ENCODE results near the gene RUSC1. TPM values are rescaled to one million over a fixed set of nuclear protein-coding genes. Genes with fewer than 3 reads are reported as not detected.

RUSC1 gene
- polyA plus RNA-seq, 3 donors, result 27.7 to 34.0 (median 29.9) TPM

Other genes starting within 250 kb of the RUSC1 start
- gene EFNA3, start 242.1 kb upstream of the RUSC1 start, polyA plus RNA-seq (ENCODE audit: insufficient read length in 3 of 3), result 1 to 10 TPM; 4.8 to 6.5 (median 6.1) TPM
- 10 to 100 TPM; 68.2 to 78.3 (median 74.4) TPM for gene EFNA1, start 193.0 kb upstream of the RUSC1 start, polyA plus RNA-seq (ENCODE audit: insufficient read length in 3 of 3)
- 10 to 100 TPM; 52.9 to 57.0 (median 55.8) TPM for gene SLC50A1, start 185.0 kb upstream of the RUSC1 start, polyA plus RNA-seq (ENCODE audit: insufficient read length in 3 of 3)
- 10 to 100 TPM; 26.4 to 36.9 (median 33.0) TPM for gene DPM3, start 180.4 kb upstream of the RUSC1 start, polyA plus RNA-seq (ENCODE audit: insufficient read length in 3 of 3)
- 100 to 1,000 TPM; 140 to 153 (median 152) TPM for gene KRTCAP2, start 147.6 kb upstream of the RUSC1 start, polyA plus RNA-seq (ENCODE audit: insufficient read length in 3 of 3)
- gene TRIM46, start 147.0 kb upstream of the RUSC1 start, polyA plus RNA-seq (ENCODE audit: insufficient read length in 3 of 3), result 1 to 10 TPM; 2.4 to 2.9 (median 2.9) TPM
- 10 to 100 TPM; 29.3 to 34.9 (median 31.9) TPM for gene THBS3, start 113.0 kb upstream of the RUSC1 start, polyA plus RNA-seq (ENCODE audit: insufficient read length in 3 of 3)
- gene MTX1, start 112.2 kb upstream of the RUSC1 start, polyA plus RNA-seq (ENCODE audit: insufficient read length in 3 of 3), result 10 to 100 TPM; 40.0 to 44.2 (median 42.2) TPM
- gene ENTREP3, start 65.4 kb upstream of the RUSC1 start, polyA plus RNA-seq (ENCODE audit: insufficient read length in 3 of 3), result 10 to 100 TPM; 18.0 to 21.5 (median 19.3) TPM
- 10 to 100 TPM; 52.3 to 59.5 (median 54.7) TPM for gene SCAMP3, start 58.5 kb upstream of the RUSC1 start, polyA plus RNA-seq (ENCODE audit: insufficient read length in 3 of 3)
- gene CLK2, start 47.4 kb upstream of the RUSC1 start, polyA plus RNA-seq (ENCODE audit: insufficient read length in 3 of 3), result 10 to 100 TPM; 61.3 to 68.7 (median 64.7) TPM
- 1 to 10 TPM; 6.8 to 9.3 (median 9.0) TPM for gene HCN3, start 43.4 kb upstream of the RUSC1 start, polyA plus RNA-seq (ENCODE audit: insufficient read length in 3 of 3)
- 1 to 10 TPM; 5.4 to 9.6 (median 9.4) TPM for gene PKLR, start 19.5 kb upstream of the RUSC1 start, polyA plus RNA-seq (ENCODE audit: insufficient read length in 3 of 3)
- gene FDPS, start 12.0 kb upstream of the RUSC1 start, polyA plus RNA-seq (ENCODE audit: insufficient read length in 3 of 3), result 100 to 1,000 TPM; 171 to 181 (median 178) TPM
- gene ASH1L, start 241.9 kb downstream of the RUSC1 start, polyA plus RNA-seq (ENCODE audit: insufficient read length in 3 of 3), result 10 to 100 TPM; 38.4 to 43.9 (median 39.7) TPM

Measured in right renal cortex interstitium (tissue), 3 donors.